Stimulated activated CD8-positive, alpha-beta memory T cell treated with anti-CD3 and anti-CD28 coated beads, Interleukin-12 subunit alpha, Interleukin-12 subunit beta, amount 100 ng/mL, for 1 hour (primary cell): ENCODE data around the gene RAB32.
"Not testable (repeated sequence)": the region's sequence is repeated elsewhere in the genome, so short reads cannot be mapped to it uniquely, and the experiment has no call there.

Source experiments
- DNase-seq: peaks from one replicate; pipeline ENCODE4 v3.0.0-alpha.2; 2020; ENCODE audit warnings: low read depth

Gene RAB32

GRCh38 chr6:146543211-146543939, at the start of gene RAB32:
TSS of gene RAB32 (plus strand) at chr6:146543833. CDS start at chr6:146543872, 39 bp downstream.
- no peak for DNase-seq

- no peak for DNase-seq
Observed at GRCh38 chr6:146498309-146498708, 45.3 kb upstream of the RAB32 start.

GRCh38 chr6:146503096-146503495, 40.5 kb upstream of the RAB32 start:
- no peak for DNase-seq

GRCh38 chr6:146515212-146515611, 28.4 kb upstream of the RAB32 start:
- DNase-seq, result no peak

- no peak for DNase-seq
Observed at GRCh38 chr6:146526192-146526591, 17.4 kb upstream of the RAB32 start.

GRCh38 chr6:146532702-146533101, 10.9 kb upstream of the RAB32 start:
- DNase-seq, result no peak

GRCh38 chr6:146542881-146543210, 787 bp upstream of the RAB32 start:
- DNase-seq, result no peak

GRCh38 chr6:146543940-146544615, 445 bp downstream of the RAB32 start:
- no peak for DNase-seq

GRCh38 chr6:146544616-146545182, 1.1 kb downstream of the RAB32 start:
- DNase-seq, result no peak

- no peak for DNase-seq
Observed at GRCh38 chr6:146545581-146545980, 1.9 kb downstream of the RAB32 start.

- no peak for DNase-seq
Observed at GRCh38 chr6:146546443-146547043, 2.9 kb downstream of the RAB32 start.

- no peak for DNase-seq
Observed at GRCh38 chr6:146547889-146548288, 4.3 kb downstream of the RAB32 start.

GRCh38 chr6:146548898-146549374, 5.3 kb downstream of the RAB32 start:
- DNase-seq, result no peak

GRCh38 chr6:146550911-146551310, 7.3 kb downstream of the RAB32 start:
- no peak for DNase-seq

- DNase-seq, result no peak
Observed at GRCh38 chr6:146551545-146551944, 7.9 kb downstream of the RAB32 start.

GRCh38 chr6:146553377-146554135, 9.9 kb downstream of the RAB32 start:
- no peak for DNase-seq

GRCh38 chr6:146560607-146561006, 17.0 kb downstream of the RAB32 start:
- no peak for DNase-seq

- not testable (repeated sequence) for DNase-seq
Observed at GRCh38 chr6:146566661-146567060, 23.0 kb downstream of the RAB32 start.

GRCh38 chr6:146568619-146569018, 25.0 kb downstream of the RAB32 start:
- DNase-seq, result not testable (repeated sequence)

GRCh38 chr6:146574211-146574610, 30.6 kb downstream of the RAB32 start:
- DNase-seq, result no peak

- DNase-seq, result no peak
Observed at GRCh38 chr6:146578054-146578453, 34.4 kb downstream of the RAB32 start.

GRCh38 chr6:146581968-146582367, 38.3 kb downstream of the RAB32 start:
- DNase-seq, result no peak
